Type B pancreatic cell (in vitro differentiated cells): ENCODE results near the gene KIAA0586. TPM values are rescaled to one million over a fixed set of nuclear protein-coding genes. Genes with fewer than 3 reads are reported as not detected.

Experiments used
- DNase-seq: peaks from one replicate; pipeline ENCODE4 v3.0.0; 2021; ENCODE audit warnings: mixed read lengths; ENCODE audit not compliant: unreplicated experiment; ENCODE audit errors: extremely low spot score
- H3K27ac Mint-ChIP-seq: 2 replicates; pipeline ENCODE4 v1.8.0; 2021; ENCODE audit warnings: mild to moderate bottlenecking, mixed read lengths
- H3K27me3 Mint-ChIP-seq: 2 replicates; pipeline ENCODE4 v1.8.0; 2021; ENCODE audit warnings: mixed read lengths
- H3K36me3 Mint-ChIP-seq: 2 replicates; pipeline ENCODE4 v1.8.0; 2021; ENCODE audit warnings: mixed read lengths
- H3K4me1 Mint-ChIP-seq: one replicate; pipeline ENCODE4 v1.8.0; 2021; ENCODE audit warnings: mixed read lengths; ENCODE audit not compliant: unreplicated experiment
- H3K4me3 Mint-ChIP-seq: 2 replicates; pipeline ENCODE4 v1.8.0; 2021; ENCODE audit warnings: mild to moderate bottlenecking, mixed read lengths
- H3K9me3 Mint-ChIP-seq: 2 replicates; pipeline ENCODE4 v1.8.0; 2021; ENCODE audit warnings: mixed read lengths
- total RNA-seq: library from RNA; stranded (reverse); gene quantifications from 2 replicates; pipeline ENCODE4 v1.2.1, GENCODE V29; 2021; ENCODE audit warnings: low replicate concordance
- TF ChIP-seq, protein P1 (sequence below): fragments of 200-600 bp; sonication (generic); conservative IDR thresholded peaks from 2 replicates; pipeline ENCODE4 v1.5.0; 2021; ENCODE audit warnings: antibody characterized with exemption, mild to moderate bottlenecking

KIAA0586 gene
- total RNA-seq, 1 donor from 2014 or later, result 24.1 TPM

DNA sequence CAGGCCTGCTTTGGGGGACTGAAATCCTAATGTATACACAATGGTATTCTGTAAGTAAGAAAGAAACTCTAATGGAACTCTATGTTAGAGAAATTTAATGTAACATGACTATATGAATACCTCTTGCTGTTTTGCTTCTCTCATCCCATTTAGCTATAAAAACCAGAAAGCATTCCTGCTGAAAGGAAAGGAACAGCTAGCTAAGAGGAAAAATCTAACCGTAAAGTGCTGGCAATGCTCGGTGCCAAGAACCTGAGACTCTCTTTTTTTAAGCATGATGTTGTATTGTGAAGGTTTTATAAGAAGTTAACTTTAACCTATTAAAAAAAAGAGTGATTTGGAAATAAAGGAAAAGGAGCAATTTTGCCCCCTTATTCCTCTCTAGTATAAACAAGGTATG lies 134.6 kb downstream of the KIAA0586 start:
- no peak for DNase-seq
- Mint-ChIP-seq H3K4me1 (peaks cover 42% of the 10 kb centered on the region), H3K4me3 (no peak overlapping the region), H3K36me3 (no peaks in the 10 kb centered on the region), H3K27ac (no peak overlapping the region), H3K9me3 (no peaks in the 10 kb centered on the region), H3K27me3 (peaks cover 6% of the 10 kb centered on the region)
- TF ChIP-seq, protein P1, sequence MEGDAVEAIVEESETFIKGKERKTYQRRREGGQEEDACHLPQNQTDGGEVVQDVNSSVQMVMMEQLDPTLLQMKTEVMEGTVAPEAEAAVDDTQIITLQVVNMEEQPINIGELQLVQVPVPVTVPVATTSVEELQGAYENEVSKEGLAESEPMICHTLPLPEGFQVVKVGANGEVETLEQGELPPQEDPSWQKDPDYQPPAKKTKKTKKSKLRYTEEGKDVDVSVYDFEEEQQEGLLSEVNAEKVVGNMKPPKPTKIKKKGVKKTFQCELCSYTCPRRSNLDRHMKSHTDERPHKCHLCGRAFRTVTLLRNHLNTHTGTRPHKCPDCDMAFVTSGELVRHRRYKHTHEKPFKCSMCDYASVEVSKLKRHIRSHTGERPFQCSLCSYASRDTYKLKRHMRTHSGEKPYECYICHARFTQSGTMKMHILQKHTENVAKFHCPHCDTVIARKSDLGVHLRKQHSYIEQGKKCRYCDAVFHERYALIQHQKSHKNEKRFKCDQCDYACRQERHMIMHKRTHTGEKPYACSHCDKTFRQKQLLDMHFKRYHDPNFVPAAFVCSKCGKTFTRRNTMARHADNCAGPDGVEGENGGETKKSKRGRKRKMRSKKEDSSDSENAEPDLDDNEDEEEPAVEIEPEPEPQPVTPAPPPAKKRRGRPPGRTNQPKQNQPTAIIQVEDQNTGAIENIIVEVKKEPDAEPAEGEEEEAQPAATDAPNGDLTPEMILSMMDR, result no peak

DNA sequence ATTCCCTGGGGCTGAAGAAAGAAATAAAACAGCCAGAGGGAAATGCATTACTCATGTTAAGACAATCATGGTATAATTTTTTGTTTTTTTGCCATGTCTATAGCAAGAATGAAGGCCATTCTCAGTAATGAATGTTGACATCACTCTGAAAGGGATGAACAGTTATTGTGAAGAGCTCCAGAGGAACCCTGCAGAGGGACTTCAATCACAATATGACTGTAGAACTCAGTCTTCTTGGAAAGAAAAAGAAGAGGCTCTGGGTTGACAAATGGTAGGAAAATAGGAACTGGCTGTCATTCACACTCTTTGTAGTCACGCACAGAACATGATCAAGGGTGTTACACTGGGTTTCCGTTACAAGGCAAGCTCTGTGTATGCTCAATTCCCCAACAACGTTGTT lies 136.5 kb downstream of the KIAA0586 start:
- Mint-ChIP-seq H3K36me3 (no peaks in the 10 kb centered on the region), H3K9me3 (no peaks in the 10 kb centered on the region), H3K27ac (no peak overlapping the region), H3K27me3 (peaks cover 6% of the 10 kb centered on the region), H3K4me1 (peaks cover 44% of the 10 kb centered on the region), H3K4me3 (no peak overlapping the region)
- TF ChIP-seq, protein P1, result no peak
- no peak for DNase-seq

DNA sequence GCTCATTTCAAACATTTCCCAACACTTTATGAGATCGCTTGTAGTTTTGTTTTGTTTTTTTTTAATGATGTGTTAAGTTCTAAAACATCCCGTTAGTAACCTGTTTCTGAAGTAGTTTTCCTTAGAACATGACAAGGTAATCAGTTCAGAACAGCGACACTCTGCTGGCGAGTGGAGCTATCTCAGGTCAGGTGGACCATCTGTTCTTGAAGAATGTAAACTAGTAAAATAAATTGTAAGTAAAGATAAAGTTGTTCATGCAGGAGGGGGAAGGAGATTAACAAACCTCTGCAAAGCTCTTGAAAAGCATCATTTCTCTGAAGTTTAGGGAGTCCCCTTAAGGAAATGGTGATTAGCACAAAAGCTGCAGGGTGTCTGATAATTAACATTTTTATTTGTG lies 138.3 kb downstream of the KIAA0586 start:
- Mint-ChIP-seq H3K4me3 (no peak overlapping the region), H3K27me3 (peaks cover 6% of the 10 kb centered on the region), H3K9me3 (no peaks in the 10 kb centered on the region), H3K4me1 (peaks cover 38% of the 10 kb centered on the region), H3K36me3 (no peaks in the 10 kb centered on the region), H3K27ac (no peak overlapping the region)
- no peak for DNase-seq
- TF ChIP-seq, protein P1, result no peak

DNA sequence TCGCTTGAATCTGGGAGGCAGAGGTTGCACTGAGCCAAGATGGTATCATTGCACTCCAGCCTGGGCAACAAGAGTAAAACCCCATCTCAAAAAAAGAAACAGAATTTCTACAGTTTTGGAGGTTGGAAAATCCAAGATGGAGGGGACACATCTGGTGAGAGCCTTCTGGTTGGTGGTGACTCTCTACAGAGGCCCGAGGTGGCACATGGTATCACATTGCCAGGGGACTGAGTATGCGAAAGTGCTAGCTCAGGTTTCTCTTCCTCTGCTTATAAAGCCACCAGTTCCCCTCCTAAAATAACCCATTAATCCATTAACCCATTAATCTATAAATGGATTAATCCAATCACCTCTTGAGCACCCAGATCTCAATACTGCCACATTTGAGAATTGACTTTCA lies 139.5 kb downstream of the KIAA0586 start:
- Mint-ChIP-seq H3K27ac (no peak overlapping the region), H3K4me1 (peaks cover 41% of the 10 kb centered on the region), H3K9me3 (no peaks in the 10 kb centered on the region), H3K27me3 (peaks cover 6% of the 10 kb centered on the region), H3K4me3 (no peak overlapping the region), H3K36me3 (no peaks in the 10 kb centered on the region)
- TF ChIP-seq, protein P1, result no peak
- no peak for DNase-seq

DNA sequence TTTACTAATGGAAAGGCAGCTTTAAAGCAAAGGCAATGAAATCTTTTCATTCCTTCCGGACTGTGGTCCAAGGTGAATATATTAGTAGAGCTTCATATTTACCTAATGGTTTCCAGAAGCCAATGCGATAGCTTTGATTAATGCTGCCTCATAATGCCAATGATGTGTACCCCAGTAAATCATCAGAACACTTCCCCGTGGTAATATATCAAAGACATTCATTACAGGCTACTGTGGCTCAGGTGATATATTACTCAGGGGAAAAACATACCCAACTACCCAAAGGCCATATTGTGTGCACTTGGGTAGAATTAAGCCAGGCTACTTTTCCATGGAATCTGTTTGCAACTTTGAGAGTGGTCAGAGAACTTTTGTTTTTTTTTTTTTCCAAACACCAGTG lies 140.8 kb downstream of the KIAA0586 start:
- H3K4me3 Mint-ChIP-seq, result no peak overlapping the region
- H3K27me3 Mint-ChIP-seq, result peaks cover 6% of the 10 kb centered on the region
- DNase-seq, result no peak
- H3K9me3 Mint-ChIP-seq, result no peaks in the 10 kb centered on the region
- TF ChIP-seq, protein P1, result no peak
- peaks cover 46% of the 10 kb centered on the region for H3K4me1 Mint-ChIP-seq
- no peaks in the 10 kb centered on the region for H3K36me3 Mint-ChIP-seq
- H3K27ac Mint-ChIP-seq, result no peak overlapping the region

DNA sequence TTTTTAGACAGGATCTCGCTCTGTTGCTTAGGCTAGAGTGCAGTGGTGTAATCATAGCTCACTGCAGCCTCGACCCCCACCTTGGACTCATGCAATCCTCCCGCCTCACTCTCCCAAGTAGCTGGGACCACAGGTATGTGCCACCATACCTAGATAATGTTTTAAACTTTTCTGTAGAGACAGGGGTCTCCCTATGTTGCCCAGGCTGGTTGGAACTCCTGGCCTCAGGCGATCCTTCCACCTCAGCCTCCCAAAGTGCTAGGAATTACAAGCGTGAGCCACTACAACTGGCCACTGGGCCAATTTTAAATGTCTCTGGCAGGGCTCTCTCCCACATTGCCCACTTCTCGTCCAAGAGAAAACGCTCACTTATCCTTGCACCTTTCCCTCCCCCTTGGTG lies 143.7 kb downstream of the KIAA0586 start:
- no peaks in the 10 kb centered on the region for H3K9me3 Mint-ChIP-seq
- no peak for DNase-seq
- no peak overlapping the region for H3K4me3 Mint-ChIP-seq
- no peak overlapping the region for H3K27ac Mint-ChIP-seq
- H3K4me1 Mint-ChIP-seq, result peaks cover 33% of the 10 kb centered on the region
- peaks cover 7% of the 10 kb centered on the region for H3K27me3 Mint-ChIP-seq
- TF ChIP-seq, protein P1, result no peak
- no peaks in the 10 kb centered on the region for H3K36me3 Mint-ChIP-seq
